Brain microvascular endothelial cell (primary cell): ENCODE data around the gene MOK.

Experiments
- DNase-seq: peaks from one replicate; pipeline ENCODE4 v3.0.0-alpha.2; 2020
- H3K27ac ChIP-seq: fragments of 250-450 bp; sonication (Bioruptor Pico); 2 replicates; pipeline ENCODE4 v1.5.1; 2020; ENCODE audit warnings: mild to moderate bottlenecking, moderate library complexity
- H3K27me3 ChIP-seq: fragments of 250-450 bp; sonication (Bioruptor Pico); replicated peaks from 2 replicates; pipeline ENCODE4 v1.5.1; 2020; ENCODE audit warnings: mild to moderate bottlenecking
- H3K36me3 ChIP-seq: fragments of 250-450 bp; sonication (Bioruptor Pico); replicated peaks from 2 replicates; pipeline ENCODE4 v1.5.1; 2020; ENCODE audit warnings: mild to moderate bottlenecking
- H3K4me3 ChIP-seq: 2 replicates; pipeline ENCODE4 v1.5.1; 2011; ENCODE audit warnings: low read depth, mild to moderate bottlenecking, control low read depth, low read length, moderate library complexity
- CTCF ChIP-seq: IDR thresholded peaks from 2 replicates; pipeline ENCODE4 v1.5.1; 2011; ENCODE audit warnings: low read depth, mild to moderate bottlenecking, moderate library complexity, low read length, control low read depth, inconsistent platforms; ENCODE audit errors: missing control alignments
- in situ Hi-C: cut with HindIII; loops from 2 replicates; pipeline ENCODE4 v1.10.0; 2017; ENCODE audit warnings: low sequenced_read_pairs, low pct_ligation_motif_present

Gene MOK

DNA sequence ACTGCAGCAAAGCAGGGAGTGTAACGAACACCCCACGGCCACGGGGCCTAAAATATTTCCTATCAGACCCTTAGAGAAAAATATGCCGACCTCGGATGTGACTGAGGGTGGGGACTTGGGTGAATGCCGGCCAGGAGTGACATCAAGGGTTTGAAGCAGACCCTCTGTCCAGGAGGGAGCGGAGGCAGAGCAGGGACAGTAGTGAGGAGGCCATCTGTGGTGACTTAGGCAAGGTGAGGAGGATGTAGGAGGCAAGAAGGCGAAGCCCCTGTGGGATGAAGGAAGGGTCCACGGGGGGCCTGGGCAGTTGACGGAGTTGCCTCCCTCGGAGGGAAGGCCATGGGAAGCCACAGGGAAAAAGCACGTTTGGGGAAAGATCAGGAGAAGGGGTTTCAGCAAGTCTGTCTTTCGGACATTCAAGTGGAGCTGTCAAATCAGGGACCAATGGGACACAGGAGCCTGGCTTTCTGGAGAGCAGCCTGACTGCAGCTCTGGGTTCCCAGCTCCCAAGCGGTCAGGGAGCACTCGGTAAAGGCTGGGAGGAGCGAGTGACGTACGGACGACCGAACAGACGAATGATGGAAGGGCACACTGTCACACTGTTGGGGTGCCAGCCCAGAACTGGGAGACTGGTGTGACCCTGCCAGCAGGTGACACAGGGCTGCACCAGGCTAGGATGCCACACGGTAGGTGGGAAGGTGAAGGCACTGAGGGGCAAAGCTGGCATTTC lies 74.3 kb downstream of the MOK start:
- H3K4me3 ChIP-seq, result no peak overlapping the region
- in situ Hi-C loops, result loop anchor here (10.0 kb wide), 1 partner anchor 84 kb away; the partner anchor contains the start of gene ZNF839
- no peaks in the 10 kb centered on the region for H3K27me3 ChIP-seq
- H3K36me3 ChIP-seq, result peaks cover 13% of the 10 kb centered on the region
- no peak overlapping the region for H3K27ac ChIP-seq
- TF ChIP-seq CTCF, result no peak
- no peak for DNase-seq

DNA sequence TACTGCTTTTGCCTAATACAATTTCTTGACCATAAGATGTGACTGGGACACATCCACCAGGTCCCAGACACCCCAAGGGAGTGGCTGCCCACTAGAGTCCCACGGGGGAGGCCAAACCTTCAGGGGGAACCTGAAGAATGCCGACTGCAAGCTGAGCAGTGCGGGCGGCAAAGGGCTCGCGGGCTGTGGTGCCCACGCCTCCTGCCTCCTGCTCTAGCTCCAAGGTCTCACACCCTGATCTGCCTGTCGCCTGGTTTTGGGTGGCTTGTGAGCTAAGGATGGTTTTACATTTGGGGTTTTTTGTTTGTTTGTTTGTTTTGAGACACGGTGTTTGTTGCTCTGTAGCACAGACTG lies 75.2 kb downstream of the MOK start:
- DNase-seq, result no peak
- H3K27ac ChIP-seq, result no peak overlapping the region
- H3K27me3 ChIP-seq, result no peaks in the 10 kb centered on the region
- H3K4me3 ChIP-seq, result no peak overlapping the region
- in situ Hi-C loops, result loop anchor here (10.0 kb wide), 1 partner anchor 85 kb away; the partner anchor contains the start of gene ZNF839
- peaks cover 17% of the 10 kb centered on the region for H3K36me3 ChIP-seq
- no peak for TF ChIP-seq CTCF

- peaks cover 17% of the 10 kb centered on the region for H3K36me3 ChIP-seq
Observed at GRCh38 chr14:102229071-102229738, 75.8 kb downstream of the MOK start.

GRCh38 chr14:102227184-102227964 lies 77.6 kb downstream of the MOK start:
- peaks cover 23% of the 10 kb centered on the region for H3K36me3 ChIP-seq
- H3K27ac ChIP-seq, result no peak overlapping the region
- no peaks in the 10 kb centered on the region for H3K27me3 ChIP-seq

More at GRCh38 chr14:102229071-102229738, 75.8 kb downstream of the MOK start:
- Histone ChIP-seq H3K4me3 (no peak overlapping the region), H3K27ac (no peak overlapping the region), H3K27me3 (no peaks in the 10 kb centered on the region)
- in situ Hi-C loops, result no loop called here
- no peak for TF ChIP-seq CTCF
- DNase-seq, result no peak

More at GRCh38 chr14:102227184-102227964, 77.6 kb downstream of the MOK start:
- TF ChIP-seq CTCF, result no peak
- H3K4me3 ChIP-seq, result no peak overlapping the region
- in situ Hi-C loops, result no loop called here
- DNase-seq, result no peak
